HG03521 (cell line): Measurements from ENCODE around the gene OR8B3.
"Not testable (repeated sequence)": the region's sequence is repeated elsewhere in the genome, so short reads cannot be mapped to it uniquely, and the experiment has no call there.

ENCODE experiments used
- ATAC-seq: cut with Tn5 transposase; IDR thresholded peaks from one replicate; pipeline ENCODE4 v1.9.1; 2021; ENCODE audit warnings: mild to moderate bottlenecking, moderate library complexity; ENCODE audit not compliant: unreplicated experiment

Gene OR8B3, protein sequence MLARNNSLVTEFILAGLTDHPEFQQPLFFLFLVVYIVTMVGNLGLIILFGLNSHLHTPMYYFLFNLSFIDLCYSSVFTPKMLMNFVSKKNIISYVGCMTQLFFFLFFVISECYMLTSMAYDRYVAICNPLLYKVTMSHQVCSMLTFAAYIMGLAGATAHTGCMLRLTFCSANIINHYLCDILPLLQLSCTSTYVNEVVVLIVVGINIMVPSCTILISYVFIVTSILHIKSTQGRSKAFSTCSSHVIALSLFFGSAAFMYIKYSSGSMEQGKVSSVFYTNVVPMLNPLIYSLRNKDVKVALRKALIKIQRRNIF

GRCh38 chr11:124398924-124399323 is at the start of gene OR8B3:
OR8B3 (minus strand) TSS chr11:124399024; CDS start chr11:124397351, 1,673 bp downstream.
- ATAC-seq = no peak

DNA sequence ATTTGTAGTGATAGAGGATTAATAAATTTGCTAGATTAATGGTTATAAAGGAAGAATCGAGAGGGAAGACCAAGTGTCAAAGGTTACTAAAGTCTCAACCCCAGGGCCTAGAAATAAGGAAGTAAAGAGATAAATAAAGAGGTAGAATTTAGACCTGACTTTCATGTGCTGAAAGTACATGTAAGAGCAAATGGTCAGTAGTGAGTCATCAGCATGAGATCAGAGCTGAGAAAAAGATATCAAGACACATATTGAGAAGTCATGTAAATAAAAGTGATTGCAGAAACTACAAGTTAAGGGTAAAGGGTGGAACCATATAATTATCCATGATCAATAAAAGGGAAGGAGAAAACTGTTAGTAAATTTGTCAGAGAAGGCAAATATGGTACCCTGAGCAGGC is 48.1 kb upstream of the OR8B3 start:
- ATAC-seq = no peak

- ATAC-seq = no peak
These were observed 46.9 kb upstream of the OR8B3 start, which contains the start of gene OR8B8 for GRCh38 chr11:124445646-124446150. OR8B8 (minus strand) TSS chr11:124445696; CDS start chr11:124441085, 4,611 bp downstream.

DNA sequence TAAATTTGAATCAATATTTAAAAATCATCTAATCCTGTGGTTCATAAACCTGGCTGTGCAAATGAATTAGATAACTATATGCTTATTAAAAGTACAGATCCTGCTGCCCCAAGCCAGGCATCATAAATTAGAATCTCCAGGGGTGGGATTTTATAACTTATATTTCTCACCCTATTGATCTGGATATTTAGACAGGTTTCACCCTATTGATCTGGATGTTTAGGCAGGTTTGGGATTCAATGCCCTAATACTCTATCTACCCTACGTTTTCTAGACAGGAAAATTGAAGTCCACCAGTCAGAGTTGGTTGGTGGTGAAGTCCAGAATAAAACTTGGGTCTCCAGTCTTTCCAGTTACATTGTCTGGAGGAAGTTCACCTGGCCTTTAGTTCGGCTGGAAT is 44.0 kb upstream of the OR8B3 start:
- ATAC-seq = no peak

- no peak for ATAC-seq
These were observed 43.6 kb upstream of the OR8B3 start for GRCh38 chr11:124442442-124442841.

DNA sequence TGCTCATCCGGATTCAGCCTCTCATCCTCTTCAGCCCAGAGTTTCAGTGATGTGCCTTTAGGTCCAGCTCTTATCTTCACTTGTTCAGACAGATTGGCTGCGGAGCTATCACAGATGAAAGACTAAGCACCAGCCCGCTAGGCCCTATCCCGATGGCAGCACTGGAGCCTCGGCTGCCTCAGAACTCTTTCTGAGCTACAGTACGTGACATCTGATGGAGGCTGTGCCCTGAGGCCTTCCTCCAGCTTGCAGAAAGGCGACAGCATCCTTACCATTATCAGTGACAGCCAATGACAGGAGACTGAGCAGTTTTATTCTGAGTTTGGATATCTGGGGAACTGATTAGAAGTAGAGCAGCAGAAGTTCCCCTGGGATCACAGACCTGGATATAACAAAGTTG is 42.7 kb upstream of the OR8B3 start:
- ATAC-seq = no peak

DNA sequence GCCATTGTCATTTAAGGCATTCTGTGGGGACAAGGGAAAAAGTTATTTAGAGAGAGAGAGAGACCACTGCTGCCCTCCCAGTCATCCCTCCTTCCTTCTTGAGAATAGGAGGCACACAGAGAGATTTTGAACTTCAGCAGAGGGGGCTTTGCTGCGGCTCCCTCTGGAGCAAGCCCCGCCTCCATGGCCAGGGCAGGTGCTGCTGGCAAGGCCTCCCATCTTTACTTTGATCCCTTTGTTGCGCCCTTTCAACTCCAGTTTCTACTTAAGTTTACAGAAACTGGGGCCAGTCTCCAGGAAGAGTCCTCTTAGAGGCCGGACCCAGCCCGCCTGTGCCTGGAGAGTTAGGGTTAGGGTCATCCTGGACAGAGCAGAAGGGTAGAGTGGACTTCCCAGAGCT is 42.3 kb upstream of the OR8B3 start:
- ATAC-seq = no peak

DNA sequence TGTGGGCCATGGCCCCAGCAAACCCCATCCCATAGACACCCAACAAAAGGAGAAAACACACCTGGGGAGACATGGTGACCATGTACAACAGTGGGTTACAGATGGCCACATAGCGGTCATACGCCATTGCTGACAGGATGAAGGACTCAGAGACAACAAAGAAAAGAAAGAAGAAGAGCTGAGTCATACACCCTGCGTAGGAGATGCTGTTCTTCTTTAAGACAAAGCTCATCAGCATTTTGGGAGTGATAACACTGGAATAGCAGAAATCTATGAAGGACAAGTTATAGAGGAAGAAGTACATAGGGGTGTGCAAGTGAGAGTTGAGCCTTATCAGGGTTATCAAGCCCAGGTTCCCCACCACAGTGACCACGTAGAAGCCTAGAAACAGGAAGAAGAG is 41.8 kb upstream of the OR8B3 start:
- no peak for ATAC-seq

DNA sequence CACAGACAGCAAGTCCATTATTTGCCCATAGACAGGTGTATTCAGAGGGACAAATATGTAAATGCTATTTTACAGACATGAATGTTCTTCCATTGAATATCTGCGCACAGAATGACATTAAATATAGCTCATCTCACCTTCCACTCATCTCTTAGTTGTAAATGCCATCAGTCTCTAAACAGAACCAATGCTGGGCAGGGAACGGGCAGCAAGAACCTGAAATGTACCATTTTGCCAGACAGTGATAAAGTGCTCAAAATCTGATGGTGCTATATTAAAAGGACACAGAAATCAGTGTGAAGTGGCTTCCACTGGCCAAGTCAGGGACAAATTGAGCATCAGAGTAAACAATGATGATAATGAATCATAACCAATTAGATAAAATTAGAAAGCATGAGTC is 35.9 kb upstream of the OR8B3 start:
- ATAC-seq = no peak

DNA sequence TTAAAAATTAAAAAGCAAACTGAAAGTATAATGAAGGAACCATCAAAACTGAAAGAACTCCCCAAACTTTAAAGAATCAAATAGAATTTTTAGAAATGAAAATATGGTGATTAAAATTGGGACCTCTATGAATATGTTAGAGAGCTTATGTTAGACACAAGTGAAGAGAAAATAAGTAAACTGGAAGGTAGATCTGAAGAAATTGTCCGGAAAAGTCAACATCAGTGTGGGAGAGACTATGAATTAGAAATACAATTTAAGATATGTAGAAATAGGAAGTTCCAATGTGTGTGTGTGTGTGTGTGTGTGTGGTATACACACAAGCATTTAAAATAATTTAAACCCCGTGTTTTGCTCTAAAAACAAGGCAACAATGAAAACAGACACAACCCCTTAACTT is 30.8 kb upstream of the OR8B3 start:
- no peak for ATAC-seq

DNA sequence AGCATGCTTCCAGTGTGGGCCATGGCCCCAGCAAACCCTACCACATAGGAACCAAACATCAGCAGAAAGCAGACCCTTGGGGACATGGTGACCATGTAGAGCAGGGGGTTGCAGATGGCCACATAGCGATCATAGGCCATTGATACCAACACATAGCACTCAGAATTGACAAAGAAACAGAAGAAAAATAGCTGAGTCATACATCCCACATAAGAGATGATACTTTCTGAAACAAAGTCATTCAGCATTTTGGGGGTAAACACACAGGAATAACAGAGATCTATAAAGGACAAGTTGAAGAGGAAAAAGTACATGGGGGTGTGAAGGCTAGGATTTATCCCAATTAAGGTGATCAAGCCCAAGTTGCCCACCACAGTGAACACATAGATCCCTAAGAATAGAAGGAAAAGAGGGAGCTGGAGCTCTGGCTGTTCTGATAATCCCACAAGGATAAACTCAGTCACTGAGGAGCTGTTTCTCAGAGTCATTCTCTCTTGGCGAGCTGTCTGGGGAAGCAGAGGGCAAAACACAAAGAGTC is 25.6 kb upstream of the OR8B3 start, which contains the start of gene OR8B4:
TSS of gene OR8B4 (minus strand) at position 488 of the 538 bp plus-strand sequence. CDS start at position 488, 0 bp downstream.
- ATAC-seq = no peak

DNA sequence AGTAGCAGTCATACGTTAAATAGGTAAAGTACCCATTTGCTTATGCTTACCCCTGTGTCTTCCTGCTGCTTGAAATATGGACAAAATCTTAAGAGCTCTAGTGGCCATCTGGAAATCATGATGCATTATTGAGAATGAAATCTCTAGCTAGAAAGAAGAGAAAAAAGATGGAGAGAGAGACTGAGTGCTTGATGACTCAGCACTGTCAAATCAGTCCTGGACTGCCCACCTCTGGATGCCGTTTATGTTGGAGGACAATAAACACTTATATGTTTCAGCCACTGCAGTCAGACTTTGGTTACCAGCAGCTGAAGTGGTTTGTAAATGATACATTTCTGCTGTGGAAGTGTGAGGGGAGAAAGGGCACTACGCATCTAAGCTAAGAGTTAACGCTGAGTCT is 22.2 kb upstream of the OR8B3 start:
- ATAC-seq = no peak

- no peak for ATAC-seq
These were observed 16.6 kb upstream of the OR8B3 start for GRCh38 chr11:124415356-124415923.

- no peak for ATAC-seq
These were observed 11.1 kb upstream of the OR8B3 start for GRCh38 chr11:124409906-124410305.

- ATAC-seq = no peak
These were observed 6.8 kb upstream of the OR8B3 start for GRCh38 chr11:124405581-124405980.

DNA sequence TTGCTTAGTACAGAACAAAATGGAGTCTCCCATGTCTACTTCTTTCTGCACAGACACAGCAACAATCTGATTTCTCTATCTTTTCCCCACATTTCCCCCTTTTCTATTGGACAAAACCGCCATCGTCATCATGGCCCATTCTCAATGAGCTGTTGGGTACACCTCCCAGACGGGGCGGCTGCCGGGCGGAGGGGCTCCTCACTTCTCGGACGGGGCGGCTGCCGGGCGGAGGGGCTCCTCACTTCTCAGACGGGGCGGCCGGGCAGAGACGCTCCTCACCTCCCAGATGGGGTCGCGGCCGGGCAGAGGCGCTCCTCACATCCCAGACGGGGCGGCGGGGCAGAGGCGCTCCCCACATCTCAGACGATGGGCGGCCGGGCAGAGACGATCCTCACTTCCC is 4.4 kb upstream of the OR8B3 start:
- not testable (repeated sequence) for ATAC-seq

DNA sequence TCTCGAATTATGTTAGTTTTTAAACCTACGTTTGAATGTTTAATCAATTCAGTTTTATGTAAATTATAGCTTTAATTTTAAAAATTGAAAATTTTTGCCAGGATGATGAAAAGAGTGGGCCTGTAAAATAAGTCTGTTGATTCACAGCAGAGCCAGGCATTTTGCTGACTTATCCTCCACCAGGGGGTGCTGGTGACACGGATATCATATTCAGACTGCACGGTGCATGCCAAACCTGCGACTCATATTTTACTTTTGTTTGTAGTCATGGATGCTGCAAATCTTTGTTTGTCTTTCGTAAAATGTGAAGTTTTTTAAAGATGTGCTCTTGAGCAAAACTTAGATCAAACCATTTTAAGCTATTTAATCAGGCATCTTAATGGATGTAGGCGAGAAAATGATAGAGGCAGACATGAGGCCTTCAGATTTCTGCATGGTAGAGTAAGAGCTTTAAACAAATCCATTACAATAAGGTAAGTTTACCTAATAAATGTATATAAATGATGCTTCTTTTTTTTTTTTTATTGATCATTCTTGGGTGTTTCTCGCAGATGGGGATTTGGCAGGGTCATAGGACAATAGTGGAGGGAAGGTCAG is 3.6 kb upstream of the OR8B3 start:
- ATAC-seq = peak; percentile 84

GRCh38 chr11:124396847-124397246 is 2.0 kb downstream of the OR8B3 start:
- not testable (repeated sequence) for ATAC-seq

DNA sequence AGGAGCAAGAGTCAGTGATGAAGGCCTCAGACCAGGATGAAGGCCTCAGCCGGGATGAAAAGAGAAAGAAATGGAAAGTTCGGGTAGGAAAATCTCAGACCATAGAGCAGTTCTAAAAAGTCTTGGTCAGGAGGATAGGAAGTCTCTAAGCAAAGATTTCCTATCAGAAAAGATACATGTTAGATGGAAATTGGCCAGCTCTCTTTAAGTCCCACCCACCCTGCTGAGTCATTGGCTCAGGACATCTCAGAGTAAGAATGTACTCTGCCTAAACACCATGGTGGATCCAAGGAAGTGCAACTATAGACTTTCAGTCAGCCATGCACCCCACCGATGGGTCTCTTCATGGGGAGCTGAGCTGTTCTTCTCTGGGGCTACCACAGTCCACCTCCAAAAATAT is 4.4 kb downstream of the OR8B3 start:
- ATAC-seq = no peak

DNA sequence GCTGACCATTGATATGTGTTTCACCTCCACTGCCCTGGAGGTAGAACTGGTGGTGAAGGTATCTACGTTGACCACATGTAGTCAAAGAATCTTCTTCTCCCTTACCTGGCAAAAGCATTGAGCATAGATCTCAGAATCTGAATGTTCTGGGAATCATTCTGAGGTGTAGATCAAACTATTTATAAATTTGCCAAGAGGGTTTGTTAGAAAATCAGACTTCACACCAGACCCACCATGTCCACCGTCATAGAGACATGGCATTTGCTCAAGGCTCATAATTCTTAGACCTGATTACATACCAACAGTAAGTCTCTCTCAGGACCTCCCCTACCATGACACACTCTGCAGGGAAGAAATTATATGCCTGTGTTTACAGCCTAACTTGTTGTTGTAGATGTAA is 14.4 kb downstream of the OR8B3 start, which contains the start of gene OR8B2:
TSS of gene OR8B2 (minus strand) at position 101 of the 400 bp plus-strand sequence. CDS start 1,156 bp downstream, outside the sequence.
- no peak for ATAC-seq

- not testable (repeated sequence) for ATAC-seq
These were observed 16.0 kb downstream of the OR8B3 start for GRCh38 chr11:124382857-124383256.
